RWPE1 (cell line): ENCODE measurements around the gene ANO6.

Experiments used
- CTCF ChIA-PET: fragments of 350-600 bp; sonication (Branson Sonifier 250); formaldehyde crosslinking; extraction: SDS; loops from one replicate; lab custom pipeline; 2021; lab: Yijun Ruan, JAX
- POLR2A ChIA-PET: fragments of 400-600 bp; formaldehyde crosslinking; extraction: SDS; loops from one replicate; lab custom pipeline; 2020; ENCODE audit warnings: antibody characterized with exemption; ENCODE audit not compliant: low non-redundant PET; lab: Yijun Ruan, JAX
- DNase-seq: peaks from one replicate; pipeline ENCODE4 v3.0.0; 2012; ENCODE audit warnings: low spot score
- H3K27ac ChIP-seq: fragments of 450-650 bp; 2 replicates; pipeline ENCODE4 v1.5.1; 2017
- TF ChIP-seq, protein P1 (sequence below): fragments of 450-650 bp; conservative IDR thresholded peaks from 2 replicates; pipeline ENCODE4 v1.5.1; 2017; ENCODE audit warnings: low read depth, mild to moderate bottlenecking

Gene ANO6

DNA sequence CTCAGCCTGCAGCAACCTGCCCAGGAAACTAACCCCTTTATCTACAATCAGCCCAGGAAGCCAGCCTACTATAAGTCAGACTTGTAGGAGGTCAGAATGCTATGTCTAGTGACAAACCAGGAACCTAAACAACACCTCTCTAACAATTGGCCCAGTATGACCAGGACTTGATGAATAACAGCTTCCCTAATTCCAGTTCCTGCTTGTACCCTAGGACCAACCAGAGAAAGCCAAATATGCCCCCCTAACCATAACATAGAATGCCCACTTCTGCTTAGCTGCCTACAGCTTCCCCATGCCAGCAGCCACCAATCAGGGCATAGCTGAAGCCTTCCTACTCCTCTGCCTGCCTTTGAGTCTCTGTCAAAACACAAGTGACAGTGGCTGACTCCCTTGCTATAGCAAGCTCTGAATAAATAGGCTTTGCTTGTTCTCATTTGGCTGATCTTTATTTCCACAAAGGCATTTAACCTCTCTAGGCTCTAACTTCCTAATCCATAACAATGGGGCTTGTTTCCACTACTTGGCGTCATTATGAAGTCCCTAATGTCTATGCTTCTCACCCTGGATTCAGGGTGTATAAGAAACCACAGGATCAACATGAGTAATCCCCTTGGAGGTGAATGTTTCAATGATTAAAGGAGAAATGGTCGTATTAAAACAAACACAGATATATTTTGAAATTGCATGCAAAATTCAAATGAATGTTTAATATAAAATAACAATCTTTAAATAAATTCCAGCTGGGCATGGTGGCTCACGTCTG lies 220.2 kb downstream of the ANO6 start:
- ChIA-PET POLR2A (no interaction called here), CTCF (interaction anchor here (0.7 kb wide), 1 partner anchor 9 kb away, joined by 7 read pairs; no protein-coding TSS in a partner anchor)

DNA sequence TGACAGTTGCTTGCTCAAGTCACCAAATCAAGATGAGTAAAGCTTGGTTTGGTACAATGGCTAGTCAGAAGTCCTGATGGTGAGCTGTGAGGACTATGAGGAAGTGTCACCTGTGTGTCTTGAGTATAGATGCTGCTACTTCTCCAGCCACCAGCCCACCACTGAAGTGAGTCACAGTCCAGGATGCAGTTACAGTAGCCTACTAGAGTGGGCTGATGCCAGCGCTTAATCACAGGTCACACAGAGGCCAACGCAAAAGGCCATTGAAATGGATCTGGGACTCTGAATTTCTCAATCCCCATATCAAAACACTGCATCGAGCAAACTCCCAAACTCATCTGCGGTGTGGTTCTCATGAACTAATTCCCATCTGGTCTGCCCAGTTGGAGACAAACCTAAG lies 223.1 kb downstream of the ANO6 start:
- H3K27ac ChIP-seq: no peak overlapping the region
- POLR2A ChIA-PET: no interaction called here
- TF ChIP-seq, protein P1, sequence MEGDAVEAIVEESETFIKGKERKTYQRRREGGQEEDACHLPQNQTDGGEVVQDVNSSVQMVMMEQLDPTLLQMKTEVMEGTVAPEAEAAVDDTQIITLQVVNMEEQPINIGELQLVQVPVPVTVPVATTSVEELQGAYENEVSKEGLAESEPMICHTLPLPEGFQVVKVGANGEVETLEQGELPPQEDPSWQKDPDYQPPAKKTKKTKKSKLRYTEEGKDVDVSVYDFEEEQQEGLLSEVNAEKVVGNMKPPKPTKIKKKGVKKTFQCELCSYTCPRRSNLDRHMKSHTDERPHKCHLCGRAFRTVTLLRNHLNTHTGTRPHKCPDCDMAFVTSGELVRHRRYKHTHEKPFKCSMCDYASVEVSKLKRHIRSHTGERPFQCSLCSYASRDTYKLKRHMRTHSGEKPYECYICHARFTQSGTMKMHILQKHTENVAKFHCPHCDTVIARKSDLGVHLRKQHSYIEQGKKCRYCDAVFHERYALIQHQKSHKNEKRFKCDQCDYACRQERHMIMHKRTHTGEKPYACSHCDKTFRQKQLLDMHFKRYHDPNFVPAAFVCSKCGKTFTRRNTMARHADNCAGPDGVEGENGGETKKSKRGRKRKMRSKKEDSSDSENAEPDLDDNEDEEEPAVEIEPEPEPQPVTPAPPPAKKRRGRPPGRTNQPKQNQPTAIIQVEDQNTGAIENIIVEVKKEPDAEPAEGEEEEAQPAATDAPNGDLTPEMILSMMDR: no peak
- no peak for DNase-seq
- CTCF ChIA-PET: no interaction called here

More for the DNA sequence above, 220.2 kb downstream of the ANO6 start:
- H3K27ac ChIP-seq: no peak overlapping the region
- TF ChIP-seq, protein P1: no peak
- no peak for DNase-seq

- no peak overlapping the region for H3K27ac ChIP-seq
- CTCF ChIA-PET: interaction anchor here (0.8 kb wide), 1 partner anchor 10 kb away, joined by 7 read pairs; no protein-coding TSS in a partner anchor
- POLR2A ChIA-PET: no interaction called here
- no peak for DNase-seq
- TF ChIP-seq, protein P1: no peak
These were observed 230.1 kb downstream of the ANO6 start for GRCh38 chr12:45446013-45446412.

DNA sequence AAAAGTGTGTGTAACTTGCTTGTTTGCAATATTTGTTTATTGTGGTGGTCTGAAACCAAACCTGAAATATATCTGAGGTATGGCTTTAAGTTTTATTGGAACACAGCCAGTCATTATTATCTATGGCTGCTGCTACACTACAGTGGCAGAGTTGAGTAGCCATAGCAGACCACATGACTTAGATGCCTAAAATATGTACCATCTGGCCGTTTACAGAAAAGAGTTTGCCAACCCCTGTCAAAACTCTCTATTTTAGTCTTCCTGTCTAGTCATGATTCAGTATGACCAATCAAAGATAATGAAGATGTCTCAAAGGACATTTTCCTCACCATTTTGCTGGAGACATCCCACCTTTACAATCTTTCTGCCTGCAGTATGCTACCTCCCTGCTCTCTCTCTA lies 242.3 kb downstream of the ANO6 start:
- TF ChIP-seq, protein P1: no peak
- no peak for DNase-seq
- POLR2A ChIA-PET: no interaction called here
- no peak overlapping the region for H3K27ac ChIP-seq
- CTCF ChIA-PET: no interaction called here

DNA sequence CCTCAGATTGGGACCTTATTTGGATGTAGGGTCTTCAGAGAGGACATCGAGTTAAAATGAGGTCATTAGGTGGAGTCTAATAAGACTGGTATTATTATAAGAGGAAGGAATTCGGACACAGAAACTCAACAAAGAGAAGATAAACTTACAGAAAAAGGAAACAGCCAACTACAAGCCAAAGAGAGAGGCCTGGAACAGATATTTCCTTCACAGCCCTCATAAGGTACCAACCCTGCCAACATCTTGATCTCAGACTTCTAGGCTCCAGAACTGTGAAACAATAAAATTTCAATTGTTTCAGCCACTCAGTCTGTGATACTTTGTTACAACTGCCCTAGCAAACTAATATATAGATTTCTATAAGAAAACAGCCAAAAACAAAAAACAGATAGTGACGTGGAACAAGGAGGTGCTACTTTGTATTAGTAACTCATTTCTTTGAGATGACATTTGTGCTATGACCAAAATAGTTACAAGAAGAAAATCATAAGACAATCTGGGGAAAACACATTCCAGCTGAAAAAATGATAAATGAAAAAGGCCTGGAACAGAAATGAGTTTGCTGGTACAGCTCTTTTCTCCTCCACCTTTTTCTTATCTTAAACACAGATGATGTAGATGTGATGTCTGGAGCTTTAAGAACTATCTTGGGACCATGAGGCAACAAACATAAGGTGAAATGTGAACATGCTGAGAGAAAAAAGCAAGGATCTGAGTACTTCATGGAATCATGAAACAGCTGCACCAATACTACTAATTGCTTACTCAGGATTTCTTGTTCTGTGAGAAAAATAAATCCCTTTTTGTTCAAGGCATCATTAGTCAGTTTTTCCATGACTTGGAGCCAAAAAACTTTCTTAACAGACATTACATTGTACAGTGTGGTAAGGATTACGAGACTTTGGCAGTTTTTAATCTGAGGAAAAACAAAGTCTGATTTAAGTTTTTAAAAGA lies 243.2 kb downstream of the ANO6 start:
- POLR2A ChIA-PET: no interaction called here
- H3K27ac ChIP-seq: no peak overlapping the region
- CTCF ChIA-PET: no interaction called here
- no peak for DNase-seq
- TF ChIP-seq, protein P1: no peak

DNA sequence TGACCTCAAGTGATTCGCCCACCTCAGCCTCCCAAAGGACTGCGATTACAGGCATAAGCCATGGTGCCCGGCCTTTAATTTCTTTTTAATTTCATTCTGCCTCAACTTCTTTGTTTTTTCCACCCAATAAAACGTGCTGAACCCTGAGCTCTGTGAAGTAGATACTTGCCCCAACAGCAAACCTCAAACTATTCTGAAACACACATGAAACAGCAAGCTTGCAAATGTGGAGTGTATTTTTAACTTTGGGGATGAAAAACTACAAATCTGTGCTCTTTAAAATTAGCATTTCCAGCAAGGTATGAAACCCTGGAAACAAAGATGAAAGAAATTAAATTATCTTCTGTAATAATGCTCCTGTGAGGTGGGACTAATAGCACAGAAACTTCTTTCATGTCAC lies 246.6 kb downstream of the ANO6 start:
- no peak overlapping the region for H3K27ac ChIP-seq
- TF ChIP-seq, protein P1: no peak
- CTCF ChIA-PET: no interaction called here
- POLR2A ChIA-PET: no interaction called here
- no peak for DNase-seq
